ENCODE measurements around the gene OR2T5. TPM values are rescaled to one million over a fixed set of nuclear protein-coding genes. Genes with fewer than 3 reads are reported as not detected.
"Not testable (repeated sequence)": the region's sequence is repeated elsewhere in the genome, so short reads cannot be mapped to it uniquely, and the experiment has no call there.

Gene OR2T5
- total RNA-seq, 6 experiments from 2014 or later = not detected

DNA sequence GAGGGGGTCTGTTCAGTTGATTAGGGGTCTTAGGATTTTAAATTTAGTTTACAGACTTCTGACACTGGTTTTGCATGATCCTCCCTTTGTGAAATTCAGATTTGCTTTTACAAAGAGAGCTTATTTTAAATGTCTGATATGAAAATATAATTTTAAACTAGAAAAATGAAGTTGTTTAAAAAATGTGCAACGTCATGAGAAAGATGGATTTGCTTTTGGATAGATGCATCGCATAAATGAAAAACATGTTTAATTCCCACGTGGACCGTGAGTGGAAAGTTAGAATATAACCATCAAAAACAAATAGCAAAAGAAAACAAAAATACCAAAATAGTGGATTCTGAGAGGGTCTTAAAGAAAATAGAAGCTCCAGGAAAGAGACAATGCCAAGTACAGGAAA lies 17.2 kb upstream of the OR2T5 start:
- Mint-ChIP-seq H3K27me3 (ENCODE audit: insufficient read depth) (no peaks in the 10 kb centered on the region), H3K4me1 (ENCODE audit: low read depth) (no peaks in the 10 kb centered on the region), H3K9me3 (peaks cover 51% of the 10 kb centered on the region), H3K27ac (no peak overlapping the region), H3K4me3 (no peak overlapping the region), H3K36me3 (ENCODE audit: low read depth) (peaks cover 4% of the 10 kb centered on the region; the same call in 1 of the 2 replicates)
- TF ChIP-seq, protein P1, sequence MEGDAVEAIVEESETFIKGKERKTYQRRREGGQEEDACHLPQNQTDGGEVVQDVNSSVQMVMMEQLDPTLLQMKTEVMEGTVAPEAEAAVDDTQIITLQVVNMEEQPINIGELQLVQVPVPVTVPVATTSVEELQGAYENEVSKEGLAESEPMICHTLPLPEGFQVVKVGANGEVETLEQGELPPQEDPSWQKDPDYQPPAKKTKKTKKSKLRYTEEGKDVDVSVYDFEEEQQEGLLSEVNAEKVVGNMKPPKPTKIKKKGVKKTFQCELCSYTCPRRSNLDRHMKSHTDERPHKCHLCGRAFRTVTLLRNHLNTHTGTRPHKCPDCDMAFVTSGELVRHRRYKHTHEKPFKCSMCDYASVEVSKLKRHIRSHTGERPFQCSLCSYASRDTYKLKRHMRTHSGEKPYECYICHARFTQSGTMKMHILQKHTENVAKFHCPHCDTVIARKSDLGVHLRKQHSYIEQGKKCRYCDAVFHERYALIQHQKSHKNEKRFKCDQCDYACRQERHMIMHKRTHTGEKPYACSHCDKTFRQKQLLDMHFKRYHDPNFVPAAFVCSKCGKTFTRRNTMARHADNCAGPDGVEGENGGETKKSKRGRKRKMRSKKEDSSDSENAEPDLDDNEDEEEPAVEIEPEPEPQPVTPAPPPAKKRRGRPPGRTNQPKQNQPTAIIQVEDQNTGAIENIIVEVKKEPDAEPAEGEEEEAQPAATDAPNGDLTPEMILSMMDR (IDR thresholded peaks at IDR 0.05) = no peak
- DNase-seq = no peak

DNA sequence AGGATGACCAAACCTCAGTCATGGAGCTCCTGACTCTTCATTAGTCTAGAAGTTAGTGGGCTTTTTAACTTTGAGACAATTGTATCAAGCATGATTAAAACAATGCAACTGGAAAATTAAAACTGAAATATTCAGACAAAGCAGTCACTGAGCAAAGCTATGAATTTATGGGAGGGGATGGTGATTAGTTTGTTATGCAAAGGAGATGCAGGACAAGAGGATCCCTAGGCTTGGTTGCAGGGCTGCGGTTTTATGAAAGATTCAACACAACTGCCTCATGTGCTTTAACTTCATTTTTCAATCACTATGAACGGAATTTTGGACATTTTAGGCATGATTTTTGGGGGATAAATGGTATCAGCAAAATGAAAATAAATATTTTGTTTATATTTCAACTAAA lies 16.3 kb upstream of the OR2T5 start:
- DNase-seq; H3K27ac Mint-ChIP-seq; H3K36me3 Mint-ChIP-seq (ENCODE audit: low read depth); H3K27me3 Mint-ChIP-seq (ENCODE audit: insufficient read depth); H3K4me1 Mint-ChIP-seq (ENCODE audit: low read depth); H3K4me3 Mint-ChIP-seq: not testable (repeated sequence)
- peaks cover 51% of the 10 kb centered on the region for H3K9me3 Mint-ChIP-seq

DNA sequence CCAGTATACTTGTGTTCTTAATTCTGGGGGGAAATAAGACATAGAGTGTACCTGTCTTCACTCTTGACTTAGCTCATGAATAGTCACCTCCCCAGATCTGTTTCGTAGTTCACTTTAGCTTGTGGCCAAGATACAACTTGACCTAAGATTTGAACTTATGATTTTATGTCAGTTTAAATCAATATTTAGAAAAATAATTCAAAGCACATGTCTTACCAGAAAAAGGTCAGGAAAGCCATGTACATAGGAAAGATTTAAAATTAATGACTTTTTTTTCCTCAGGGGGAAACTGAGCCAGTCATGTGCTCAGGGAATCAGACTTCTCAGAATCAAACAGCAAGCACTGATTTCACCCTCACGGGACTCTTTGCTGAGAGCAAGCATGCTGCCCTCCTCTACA lies 15.3 kb upstream of the OR2T5 start, which contains the start of gene OR2T3:
Gene OR2T3 (plus strand): TSS at position 301 of the 400 bp plus-strand sequence. CDS start 0 bp downstream, at position 301.
- not testable (repeated sequence) for DNase-seq; H3K27me3 Mint-ChIP-seq (ENCODE audit: insufficient read depth); H3K27ac Mint-ChIP-seq; H3K4me1 Mint-ChIP-seq (ENCODE audit: low read depth); H3K4me3 Mint-ChIP-seq; H3K36me3 Mint-ChIP-seq (ENCODE audit: low read depth)
- peaks cover 45% of the 10 kb centered on the region for H3K9me3 Mint-ChIP-seq

DNA sequence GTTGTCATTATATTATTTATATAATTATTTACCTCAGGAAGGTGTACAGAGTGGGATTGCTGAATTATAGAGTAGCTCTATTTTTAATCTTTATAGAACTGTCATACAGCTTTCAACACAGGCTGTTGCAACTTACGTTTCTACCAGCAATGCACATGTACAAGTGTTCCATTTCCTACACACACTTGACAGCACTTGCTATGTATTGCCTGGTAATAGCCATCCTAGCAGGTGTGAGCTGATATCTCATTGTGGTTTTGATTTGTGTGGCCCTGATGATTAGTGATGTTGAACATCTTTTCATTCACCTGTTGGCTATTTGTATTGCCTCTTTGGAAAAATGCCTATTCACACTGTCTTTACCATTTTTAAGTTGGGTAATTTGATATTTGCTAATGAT lies 12.7 kb upstream of the OR2T5 start:
- peaks cover 41% of the 10 kb centered on the region for H3K9me3 Mint-ChIP-seq
- not testable (repeated sequence) for DNase-seq; H3K36me3 Mint-ChIP-seq (ENCODE audit: low read depth); H3K27me3 Mint-ChIP-seq (ENCODE audit: insufficient read depth); H3K27ac Mint-ChIP-seq; H3K4me1 Mint-ChIP-seq (ENCODE audit: low read depth); H3K4me3 Mint-ChIP-seq

DNA sequence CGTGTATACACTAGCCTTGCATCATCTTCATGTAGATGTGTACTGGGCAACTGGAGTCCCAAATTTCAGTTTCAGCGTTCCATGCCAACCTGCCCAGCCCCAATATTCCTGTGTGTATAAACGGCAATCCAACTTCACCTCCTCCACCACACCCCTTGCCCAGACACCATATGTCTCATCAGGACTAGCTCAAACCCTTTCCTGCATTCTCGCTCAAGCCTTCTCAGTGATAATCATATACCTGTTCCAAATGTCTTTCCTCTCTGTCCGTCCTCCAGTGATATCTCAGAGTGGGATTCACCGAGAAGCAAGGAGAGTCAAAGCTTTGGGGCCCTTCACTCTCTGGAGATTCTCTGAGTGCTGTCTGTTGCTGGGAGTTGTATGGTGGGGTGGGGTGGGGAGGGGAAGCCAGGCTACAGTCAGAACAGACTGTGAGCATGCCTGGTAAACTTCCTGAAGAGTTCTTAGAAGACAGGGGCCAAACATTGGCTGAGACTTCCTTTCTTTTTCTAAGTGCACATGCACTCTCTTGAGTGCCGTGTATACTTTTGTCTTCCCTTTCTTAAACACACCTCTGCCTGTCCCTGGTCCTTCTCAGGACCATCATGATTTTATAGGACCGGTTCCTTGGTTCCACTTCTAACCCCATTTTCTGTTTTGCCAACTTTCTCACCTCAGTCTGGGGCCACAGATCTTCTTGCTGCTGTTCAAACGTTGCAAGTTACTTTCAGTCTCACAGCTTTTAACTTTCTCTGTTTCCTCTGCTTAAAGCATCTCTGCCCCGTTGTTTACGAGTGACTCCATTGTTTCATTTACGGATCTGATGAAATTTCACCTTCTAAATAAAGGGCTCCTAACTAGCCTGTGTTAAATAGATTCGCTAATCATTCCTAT lies 6.5 kb upstream of the OR2T5 start:
- H3K36me3 Mint-ChIP-seq (ENCODE audit: low read depth); H3K4me1 Mint-ChIP-seq (ENCODE audit: low read depth); H3K4me3 Mint-ChIP-seq; H3K27me3 Mint-ChIP-seq (ENCODE audit: insufficient read depth); H3K27ac Mint-ChIP-seq; DNase-seq: not testable (repeated sequence)
- peaks cover 27% of the 10 kb centered on the region for H3K9me3 Mint-ChIP-seq

DNA sequence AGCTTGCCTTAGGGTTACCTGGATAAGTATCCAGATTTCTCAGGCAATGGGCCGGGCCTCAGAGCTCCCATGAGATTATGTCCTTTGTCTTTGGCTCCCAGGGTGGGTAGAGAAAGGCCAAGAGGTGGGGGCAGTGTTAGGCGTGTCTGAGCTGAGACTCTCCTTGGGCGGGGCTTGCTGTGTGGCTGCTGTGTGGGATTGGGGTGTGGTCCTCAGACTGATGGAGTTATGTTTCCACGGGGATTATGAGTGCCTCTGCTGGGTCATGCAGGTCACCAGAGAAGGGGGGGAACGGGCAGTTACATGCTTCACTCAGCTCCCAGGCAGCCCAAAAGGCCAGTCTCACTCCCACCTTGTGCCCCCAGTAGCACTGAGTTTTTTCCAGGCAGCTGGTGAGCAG lies 8.3 kb downstream of the OR2T5 start:
- not testable (repeated sequence) for H3K36me3 Mint-ChIP-seq (ENCODE audit: low read depth); DNase-seq; H3K4me1 Mint-ChIP-seq (ENCODE audit: low read depth); H3K4me3 Mint-ChIP-seq; H3K27ac Mint-ChIP-seq; H3K27me3 Mint-ChIP-seq (ENCODE audit: insufficient read depth); H3K9me3 Mint-ChIP-seq

DNA sequence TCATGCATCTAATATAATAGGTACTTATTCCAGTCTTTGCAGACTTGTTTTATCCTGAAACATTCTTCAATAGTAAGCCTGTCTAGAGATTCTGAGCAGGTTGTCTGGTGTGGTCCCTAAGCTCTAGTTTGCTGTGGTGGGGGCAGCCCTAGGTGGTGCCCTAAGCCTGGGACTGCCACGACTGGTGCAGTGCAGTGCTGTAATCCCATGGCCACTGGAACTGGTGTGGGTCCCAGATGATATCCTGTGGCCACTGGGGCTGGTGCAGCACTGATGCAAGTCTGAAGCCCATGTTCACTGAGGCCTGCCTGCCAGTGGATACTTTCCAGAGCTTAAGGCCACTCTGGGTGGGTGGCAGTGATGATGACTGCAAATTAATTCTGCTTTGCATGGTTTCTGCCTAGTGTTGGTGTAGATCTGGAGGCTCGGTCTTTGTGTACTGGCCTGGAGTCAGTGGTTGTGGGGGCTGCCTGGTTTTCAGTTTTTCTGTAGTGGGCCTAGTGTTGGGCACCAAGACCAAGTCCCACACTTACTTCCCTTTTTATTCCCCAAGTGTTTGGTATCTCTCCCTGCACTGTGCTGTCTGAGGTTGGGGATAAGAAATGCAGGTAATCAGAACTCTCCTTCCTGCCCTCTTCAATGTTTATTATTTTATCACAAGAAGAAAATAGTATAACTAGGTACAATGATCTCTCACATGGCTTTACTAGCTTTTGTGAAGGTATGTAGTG lies 12.1 kb downstream of the OR2T5 start:
- not testable (repeated sequence) for H3K27me3 Mint-ChIP-seq (ENCODE audit: insufficient read depth); H3K4me1 Mint-ChIP-seq (ENCODE audit: low read depth); H3K36me3 Mint-ChIP-seq (ENCODE audit: low read depth); H3K4me3 Mint-ChIP-seq; H3K9me3 Mint-ChIP-seq; DNase-seq; H3K27ac Mint-ChIP-seq

DNA sequence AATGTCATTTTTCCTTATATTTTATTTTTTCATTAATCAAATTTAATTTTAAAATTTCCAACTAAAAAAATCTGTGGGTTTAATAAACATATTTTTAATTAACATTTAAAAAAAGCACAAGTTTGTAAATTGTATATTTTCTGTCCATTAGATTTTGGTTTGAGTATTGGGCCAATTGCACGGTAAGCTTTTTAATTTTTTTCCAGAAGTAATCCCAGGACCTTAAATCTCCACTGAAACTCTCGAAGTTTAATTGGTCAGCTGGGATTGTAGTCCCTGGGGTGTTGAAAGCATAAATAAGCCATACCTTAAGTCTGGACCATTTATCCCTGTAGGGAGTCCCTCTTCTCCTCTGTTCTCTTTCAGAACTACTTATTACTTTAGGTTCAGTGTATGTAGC lies 19.4 kb downstream of the OR2T5 start, which contains the start of gene OR2G6:
Gene OR2G6 (plus strand): TSS at position 301 of the 400 bp plus-strand sequence. CDS start 13,574 bp downstream, outside the sequence.
- not testable (repeated sequence) for H3K36me3 Mint-ChIP-seq (ENCODE audit: low read depth)

DNA sequence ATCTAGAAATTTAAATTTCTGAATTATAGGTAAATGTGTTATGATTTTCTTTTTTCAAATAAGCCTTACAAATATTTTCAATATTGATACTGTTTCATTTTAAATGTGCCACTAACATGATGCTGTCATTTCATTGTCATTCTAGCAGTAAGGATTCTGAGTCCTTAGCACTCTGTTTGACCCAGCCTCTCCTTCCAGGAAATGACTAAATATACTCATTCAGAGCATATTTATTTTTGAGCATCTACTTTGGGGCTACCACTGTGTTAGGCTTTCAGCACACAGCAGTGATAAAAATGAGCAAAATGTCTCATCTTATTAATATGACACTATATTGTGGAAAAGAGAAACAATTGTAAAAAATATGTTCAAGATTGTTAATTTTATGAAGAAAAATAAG lies 21.8 kb downstream of the OR2T5 start:
- not testable (repeated sequence) for H3K9me3 Mint-ChIP-seq; DNase-seq; H3K27ac Mint-ChIP-seq; H3K4me1 Mint-ChIP-seq (ENCODE audit: low read depth); H3K4me3 Mint-ChIP-seq; H3K36me3 Mint-ChIP-seq (ENCODE audit: low read depth); H3K27me3 Mint-ChIP-seq (ENCODE audit: insufficient read depth)

More for the DNA sequence above, 19.4 kb downstream of the OR2T5 start, which contains the start of gene OR2G6:
- H3K4me1 Mint-ChIP-seq (ENCODE audit: low read depth); DNase-seq; H3K9me3 Mint-ChIP-seq; H3K27me3 Mint-ChIP-seq (ENCODE audit: insufficient read depth); H3K4me3 Mint-ChIP-seq; H3K27ac Mint-ChIP-seq: not testable (repeated sequence)

Data from HFFc6 (cell line).